Kasumi-1 (cell line): ENCODE measurements around the gene UBR7.
"Not testable (repeated sequence)": the region's sequence is repeated elsewhere in the genome, so short reads cannot be mapped to it uniquely, and the experiment has no call there.

Experiments used
- DNase-seq, 2 experiments: peaks; one replicate each; lab custom pipeline; 2025; lab: John Stamatoyannopoulos, UW

Gene UBR7

GRCh38 chr14:93195316-93195999 lies 11.6 kb upstream of the UBR7 start:
- no peak for DNase-seq

- DNase-seq, result no peak
Measured at GRCh38 chr14:93199031-93199430, 8.0 kb upstream of the UBR7 start.

GRCh38 chr14:93200553-93200952 lies 6.5 kb upstream of the UBR7 start:
- no peak for DNase-seq

- no peak for DNase-seq
Measured at GRCh38 chr14:93201155-93201704, 5.8 kb upstream of the UBR7 start.

- DNase-seq, result peak; percentile 70 to 71
Measured at GRCh38 chr14:93207468-93208308, 632 bp downstream of the UBR7 start.

- no peak for DNase-seq
Measured at GRCh38 chr14:93212432-93212831, 5.4 kb downstream of the UBR7 start.

GRCh38 chr14:93214598-93214997 lies 7.5 kb downstream of the UBR7 start:
- DNase-seq, result no peak

GRCh38 chr14:93219103-93219726 lies 12.2 kb downstream of the UBR7 start:
- peak; percentile 70 to 72 for DNase-seq

- no peak for DNase-seq
Measured at GRCh38 chr14:93220509-93220908, 13.5 kb downstream of the UBR7 start.

GRCh38 chr14:93223565-93223964 lies 16.5 kb downstream of the UBR7 start:
- no peak for DNase-seq

- no peak for DNase-seq
Measured at GRCh38 chr14:93228550-93228949, 21.5 kb downstream of the UBR7 start.

GRCh38 chr14:93230539-93230938 lies 23.5 kb downstream of the UBR7 start:
- no peak for DNase-seq

- no peak for DNase-seq
Measured at GRCh38 chr14:93231129-93231979, 24.3 kb downstream of the UBR7 start.

- DNase-seq, result no peak
Measured at GRCh38 chr14:93232159-93232558, 25.1 kb downstream of the UBR7 start.

GRCh38 chr14:93233078-93233477 lies 26.0 kb downstream of the UBR7 start:
- DNase-seq, result not testable (repeated sequence)

- DNase-seq, result no peak
Measured at GRCh38 chr14:93234798-93235197, 27.7 kb downstream of the UBR7 start.

- no peak for DNase-seq
Measured at GRCh38 chr14:93239869-93240677, 33.0 kb downstream of the UBR7 start.

GRCh38 chr14:93240678-93241000 lies 33.6 kb downstream of the UBR7 start:
- no peak for DNase-seq

- no peak for DNase-seq
Measured at GRCh38 chr14:93245764-93246420, 38.8 kb downstream of the UBR7 start.

- no peak for DNase-seq
Measured at GRCh38 chr14:93246534-93246933, 39.5 kb downstream of the UBR7 start.
